Heart left ventricle (tissue), 16 donors: Measurements from ENCODE around the gene GNGT1. TPM values are rescaled to one million over a fixed set of nuclear protein-coding genes. Genes with fewer than 3 reads are reported as not detected.

Source experiments
- ATAC-seq, 4 donors: fragments of 200-7000 bp; cut with Tn5 transposase; one replicate each; pipeline ENCODE4 v1.9.1; 2020 to 2022; ENCODE audit warnings: moderate library complexity in 4 of 4, mild to moderate bottlenecking in 3 of 4, moderate number of reproducible peaks in 1 of 4
- DNase-seq, 5 donors: peaks; one replicate each; pipeline ENCODE4 v3.0.0-alpha.2; 2020
- H3K27ac ChIP-seq, 12 donors: fragments of 200-600 bp; sonication (generic) in 4 of 12; one replicate each; pipeline versions ENCODE4 v1.5.0 to v1.8.0; 2016 to 2022; ENCODE audit warnings: mild to moderate bottlenecking in 2 of 12
- H3K27me3 ChIP-seq, 9 donors: fragments of 200-600 bp; sonication (generic) in 2 of 9; one replicate each; pipeline versions ENCODE4 v1.5.1 to v1.8.0; 2016 to 2022; ENCODE audit warnings: mild to moderate bottlenecking in 3 of 9
- H3K36me3 ChIP-seq, 9 donors: fragments of 200-600 bp; sonication (generic) in 2 of 9; one replicate each; pipeline versions ENCODE4 v1.5.0 to v1.8.0; 2018 to 2022; ENCODE audit warnings: mild to moderate bottlenecking in 2 of 9
- H3K4me1 ChIP-seq, 12 donors: fragments of 200-600 bp; sonication (generic) in 4 of 12; one replicate each; pipeline versions ENCODE4 v1.5.0 to v1.8.0; 2016 to 2022; ENCODE audit warnings: mild to moderate bottlenecking in 3 of 12
- H3K4me3 ChIP-seq, 12 donors: fragments of 200-600 bp; sonication (generic) in 4 of 12; one replicate each; pipeline versions ENCODE4 v1.5.0 to v1.8.0; 2017 to 2022; ENCODE audit warnings: mild to moderate bottlenecking in 9 of 12, moderate library complexity in 4 of 12
- H3K9me3 ChIP-seq, 12 donors: fragments of 200-600 bp; sonication (generic) in 4 of 12; one replicate each; pipeline versions ENCODE4 v1.5.0 to v1.8.0; 2016 to 2022; ENCODE audit warnings: mild to moderate bottlenecking in 1 of 12
- CTCF ChIP-seq, 12 donors: fragments of 200-600 bp; sonication (generic) in 4 of 12; IDR thresholded peaks; one replicate each; pipeline versions ENCODE4 v1.5.0 to v1.8.0; 2018 to 2022; ENCODE audit warnings: antibody characterized with exemption in 12 of 12, mild to moderate bottlenecking in 5 of 12
- POLR2A ChIP-seq, 2 donors: fragments of 450-650 bp; IDR thresholded peaks; one replicate each; pipeline ENCODE4 v1.6.1; 2017; ENCODE audit warnings: antibody characterized with exemption in 2 of 2, mild to moderate bottlenecking in 2 of 2, moderate library complexity in 2 of 2
- WGBS, 4 donors: extraction: QIAGEN DNeasy Blood & Tissue Kit in 2 of 4; methylation state at CpG; one replicate each; pipeline versions ENCODE4 v1.1.5 to v1.1.7; 2013 to 2018; 5-methylcytosine and 5-hydroxymethylcytosine counted together
- intact Hi-C, 10 donors: fragments of 100-400 bp; cut with DNase I; formaldehyde crosslinking; loops; one replicate each; pipeline versions ENCODE4 v1.11.1 to v1.14.2; 2022
- polyA plus RNA-seq, 2 donors: library from polyadenylated mRNA; stranded (reverse); fragments of 200-250 nt; gene quantifications; one replicate each; pipeline ENCODE4 v1.2.3, GENCODE V29; 2013
- total RNA-seq, 9 donors: library from RNA; depleted of rRNA in 2 of 9; stranded (reverse); fragments of >200 nt in 2 of 9; fragmentation: NEBNext Ultra II Directional in 3 of 9; extraction: Animal tissue kit (Norgen Biotek cat#: 25700) in 3 of 9; gene quantifications; one replicate each; pipeline versions ENCODE4 v1.1.0 to v1.2.4, GENCODE V29; 2016 to 2023
- donor health status: ischemic (EF 13 %, LVEDD 7.1; RV severe dilation, severe dysfunction).
- donor health status: healthy with polysubstance abuse.
- donor health status: DM: no; HTN: yes; CAD: no.
- donor health status: DM: no; HTN: no; CAD: no.
- donor health status: ischemic (EF 25% LVEDD 6.9; RV normal size, moderate dysfunction).
- donor health status: ischemic (EF 25% LVEDD 5.7; RV mildly dilated, moderate dysfunction).
- donor health status: healthy.
- donor health status: DM: yes; HTN: yes; CAD: no.
- donor health status: ischemic (EF 35%, LVEDD 5.7; RV mildly dilated, moderate dysfunction).
- donor health status: nonischemic (EF 11% LVEDD 7.7; RV severe dilation, severe dysfunction).
- donor health status: DM: yes; HTN: yes; CAD: no.
- donor health status: PGD.
- donor health status: ischemic (EF 29% LVEDD 5.4; RV normal size, mild dysfunction).
- donor health status: nonischemic (EF 23%, LVEDD 6.1; RV moderate dilation, normal function).

Gene GNGT1
- total and polyA plus RNA-seq, 11 donors: not detected

- intact Hi-C loops: loop anchor here in 2 of 10 donors (5.0 to 10.0 kb wide), 2 partner anchors 290 to 327 kb away; no protein-coding TSS in a partner anchor
- Histone ChIP-seq H3K4me3 (no peak overlapping the region), H3K27me3 (peaks cover 0 to 17% (median 7%) of the 10 kb centered on the region in 9 donors), H3K36me3 (no peaks in the 10 kb centered on the region), H3K27ac (no peak overlapping the region), H3K4me1 (peaks cover 0 to 18% (median 8%) of the 10 kb centered on the region in 12 donors), H3K9me3 (no peaks in the 10 kb centered on the region)
- 51 to 69% (median 58%) methylated on average over 3 of the region's 3 CpGs for WGBS, 4 donors
- peak in 1 of 4 donors; percentile 30 for ATAC-seq
- DNase-seq: no peak
- TF ChIP-seq POLR2A (IDR thresholded peaks at IDR 0.05) (no peak), CTCF (IDR thresholded peaks at IDR 0.05) (no peak)
These were observed 11.3 kb upstream of the GNGT1 start for GRCh38 chr7:93894966-93895640.

- no peak for DNase-seq
- no peak for ATAC-seq
- Histone ChIP-seq H3K36me3 (no peaks in the 10 kb centered on the region), H3K4me3 (no peak overlapping the region), H3K9me3 (no peaks in the 10 kb centered on the region), H3K4me1 (peaks cover 0 to 14% (median 8%) of the 10 kb centered on the region in 12 donors), H3K27me3 (peaks cover 0 to 7% (median 0%) of the 10 kb centered on the region in 9 donors), H3K27ac (no peak overlapping the region)
- TF ChIP-seq POLR2A (IDR thresholded peaks at IDR 0.05): no peak
- TF ChIP-seq CTCF (IDR thresholded peaks at IDR 0.05): no peak
- intact Hi-C loops: loop anchor here in 2 of 10 donors (5.0 to 10.0 kb wide), 2 partner anchors 289 to 326 kb away; no protein-coding TSS in a partner anchor
- 83 to 94% (median 91%) methylated on average over 4 of the region's 4 CpGs for WGBS, 4 donors
These were observed 10.3 kb upstream of the GNGT1 start for GRCh38 chr7:93895859-93896600.

GRCh38 chr7:93897680-93898079, 8.7 kb upstream of the GNGT1 start:
- 60 to 68% (median 66%) methylated on average over 2 of the region's 2 CpGs for WGBS, 4 donors
- ATAC-seq (no peak), DNase-seq (no peak)
- H3K27me3 ChIP-seq: no peaks in the 10 kb centered on the region
- H3K27ac ChIP-seq: no peak overlapping the region
- H3K9me3 ChIP-seq: no peaks in the 10 kb centered on the region
- no peak overlapping the region for H3K4me3 ChIP-seq
- peaks cover 0 to 14% (median 8%) of the 10 kb centered on the region in 12 donors for H3K4me1 ChIP-seq
- intact Hi-C loops: loop anchor here in 2 of 10 donors (5.0 to 10.0 kb wide), 2 partner anchors 287 to 325 kb away; no protein-coding TSS in a partner anchor
- TF ChIP-seq CTCF (IDR thresholded peaks at IDR 0.05) (no peak), POLR2A (IDR thresholded peaks at IDR 0.05) (no peak)
- H3K36me3 ChIP-seq: no peaks in the 10 kb centered on the region
